ENCODE data around the gene PSD4. TPM values are rescaled to one million over a fixed set of nuclear protein-coding genes. Genes with fewer than 3 reads are reported as not detected.

PSD4 gene
- total and polyA plus RNA-seq, 4 experiments from 2014 or later = 11.9 to 101 (median 66.4) TPM

DNA sequence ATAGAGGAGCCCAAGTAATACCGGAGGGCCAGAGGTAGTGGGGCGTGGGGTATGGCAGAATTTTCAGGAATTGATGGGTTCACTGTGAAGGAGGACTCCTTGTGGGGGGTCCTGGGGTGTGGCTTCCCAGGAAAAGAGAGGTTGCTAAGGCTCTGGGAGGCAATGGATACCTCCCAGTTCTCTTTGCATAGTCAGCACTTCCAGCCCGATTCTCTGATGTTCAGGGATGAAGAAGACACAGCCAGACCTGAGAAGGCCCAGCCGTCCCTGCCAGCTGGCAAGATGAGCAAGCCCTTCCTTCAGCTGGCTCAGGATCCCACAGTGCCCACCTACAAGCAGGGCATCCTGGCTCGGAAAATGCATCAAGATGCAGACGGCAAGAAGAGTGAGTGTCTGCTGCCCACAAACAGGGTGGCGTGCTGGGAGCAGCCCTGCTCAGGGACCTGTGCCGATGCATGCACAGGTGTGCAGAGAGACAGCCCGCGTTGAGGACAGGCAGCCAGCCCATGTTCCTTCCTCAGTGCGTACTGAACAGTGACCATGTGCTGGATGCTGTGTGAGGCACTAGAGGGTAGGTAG lies 22.2 kb downstream of the PSD4 start:
- Mint-ChIP-seq H3K27ac (peak overlapping the region; percentile 11 to 89 (median 70)), H3K4me1 (peaks cover 6 to 39% (median 11%) of the 10 kb centered on the region in 4 donors), H3K4me3 (no peak overlapping the region), H3K36me3 (peaks cover 45 to 87% of the 10 kb centered on the region in 2 donors), H3K27me3 (no peaks in the 10 kb centered on the region), H3K9me3 (peaks cover 0 to 1% (median 0%) of the 10 kb centered on the region in 8 donors)
- Histone ChIP-seq H3K9me3 (ENCODE audit: control insufficient read depth in 1 of 2, low read length in 2 of 2) (no peaks in the 10 kb centered on the region), H3K36me3 (ENCODE audit: insufficient read depth, low read length) (peaks cover 86% of the 10 kb centered on the region), H3K27ac (ENCODE audit: low read depth, low read length) (no peak overlapping the region), H3K4me1 (ENCODE audit: insufficient read depth, low read length) (peaks cover 11% of the 10 kb centered on the region), H3K27me3 (ENCODE audit: insufficient read depth, low read length) (no peaks in the 10 kb centered on the region), H3K4me3 (ENCODE audit: low read length in 2 of 2) (no peak overlapping the region)
- no peak for DNase-seq
- intact Hi-C loops (cut with micrococcal nuclease) = no loop called here
- POLR2A ChIA-PET (ENCODE audit: partially characterized antibody) = interaction anchor here (1.0 to 1.8 kb wide), 3 partner anchors 13 to 20 kb away, joined by 3 to 12 read pairs (median 5); no protein-coding TSS in a partner anchor
- CTCF ChIA-PET (ENCODE audit: partially characterized antibody) = interaction anchor here (0.6 to 18.2 kb wide), 5 partner anchors 19 to 57 kb away, joined by 3 to 662 read pairs (median 6); partner anchors contain the start of gene PSD4

- Histone ChIP-seq H3K4me1 (ENCODE audit: insufficient read depth, low read length) (peaks cover 9% of the 10 kb centered on the region), H3K27me3 (ENCODE audit: insufficient read depth, low read length) (no peaks in the 10 kb centered on the region), H3K27ac (ENCODE audit: low read depth, low read length) (no peak overlapping the region), H3K36me3 (ENCODE audit: insufficient read depth, low read length) (peaks cover 89% of the 10 kb centered on the region), H3K9me3 (ENCODE audit: control insufficient read depth in 1 of 2, low read length in 2 of 2) (no peaks in the 10 kb centered on the region), H3K4me3 (ENCODE audit: low read length in 2 of 2) (no peak overlapping the region)
- DNase-seq = no peak
- H3K9me3 Mint-ChIP-seq = peaks cover 0 to 1% (median 0%) of the 10 kb centered on the region in 8 donors
- peaks cover 48 to 84% of the 10 kb centered on the region in 2 donors for H3K36me3 Mint-ChIP-seq
- H3K4me1 Mint-ChIP-seq = peaks cover 6 to 39% (median 11%) of the 10 kb centered on the region in 4 donors
- H3K27me3 Mint-ChIP-seq = no peaks in the 10 kb centered on the region
- intact Hi-C loops (cut with micrococcal nuclease) = no loop called here
- H3K27ac Mint-ChIP-seq = peak overlapping the region in 5 of 7 donors; percentile 39 to 78 (median 58)
- ChIA-PET CTCF (ENCODE audit: partially characterized antibody) (interaction anchor here (0.8 to 18.2 kb wide), 4 partner anchors 20 to 135 kb away, joined by 3 to 662 read pairs (median 120); partner anchors contain the start of gene PSD4), POLR2A (ENCODE audit: partially characterized antibody) (interaction anchor here (0.8 to 5.5 kb wide), 4 partner anchors 16 to 59 kb away, joined by 3 to 48 read pairs (median 8); no protein-coding TSS in a partner anchor)
- no peak overlapping the region for H3K4me3 Mint-ChIP-seq
Observed at GRCh38 chr2:113196839-113197238, 23.1 kb downstream of the PSD4 start.

DNA sequence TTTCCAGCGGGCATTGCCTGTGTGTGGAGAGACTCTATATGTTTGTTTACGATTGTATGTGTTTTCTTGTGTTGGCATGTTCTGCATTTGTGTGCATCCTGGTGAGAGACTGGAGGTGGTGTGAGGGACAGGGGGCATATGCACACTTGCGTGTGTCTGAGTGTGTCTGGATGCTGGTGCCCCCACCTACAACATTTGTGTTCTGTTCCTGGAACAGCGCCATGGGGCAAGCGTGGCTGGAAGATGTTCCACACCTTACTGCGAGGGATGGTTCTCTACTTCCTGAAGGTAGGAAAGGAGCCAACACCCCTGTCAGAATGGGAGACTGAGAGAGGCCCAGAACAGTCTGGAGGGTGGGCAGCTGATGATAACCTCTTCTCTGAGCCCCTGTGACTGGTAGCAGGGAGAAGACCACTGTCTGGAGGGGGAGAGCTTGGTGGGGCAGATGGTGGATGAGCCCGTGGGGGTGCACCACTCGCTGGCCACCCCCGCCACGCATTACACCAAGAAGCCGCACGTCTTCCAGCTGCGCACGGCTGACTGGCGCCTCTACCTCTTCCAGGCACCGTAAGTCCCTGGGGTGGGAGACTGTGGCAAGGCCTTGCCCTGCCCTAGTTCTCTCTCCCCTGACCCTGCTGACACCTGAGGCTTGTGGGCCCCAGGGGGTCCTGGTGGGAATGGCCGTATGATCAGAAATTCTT lies 23.7 kb downstream of the PSD4 start:
- H3K27ac Mint-ChIP-seq = peak overlapping the region in 5 of 7 donors; percentile 23 to 78 (median 61)
- no peak overlapping the region for H3K4me3 Mint-ChIP-seq
- intact Hi-C loops (cut with micrococcal nuclease) = loop anchor here (2.0 kb wide), 1 partner anchor 17 kb away; no protein-coding TSS in a partner anchor
- POLR2A ChIA-PET (ENCODE audit: partially characterized antibody) = interaction anchor here (0.8 to 9.8 kb wide), 4 partner anchors 22 to 59 kb away, joined by 3 to 88 read pairs (median 30); partner anchors contain the start of gene PSD4
- no peak for DNase-seq
- Histone ChIP-seq H3K4me1 (ENCODE audit: insufficient read depth, low read length) (peaks cover 9% of the 10 kb centered on the region), H3K9me3 (ENCODE audit: control insufficient read depth in 1 of 2, low read length in 2 of 2) (no peaks in the 10 kb centered on the region), H3K27me3 (ENCODE audit: insufficient read depth, low read length) (no peaks in the 10 kb centered on the region), H3K27ac (ENCODE audit: low read depth, low read length) (no peak overlapping the region), H3K36me3 (ENCODE audit: insufficient read depth, low read length) (peaks cover 83% of the 10 kb centered on the region), H3K4me3 (ENCODE audit: low read length in 2 of 2) (no peak overlapping the region)
- H3K27me3 Mint-ChIP-seq = no peaks in the 10 kb centered on the region
- CTCF ChIA-PET (ENCODE audit: partially characterized antibody) = interaction anchor here (1.1 to 18.2 kb wide), 9 partner anchors 7 to 193 kb away, joined by 3 to 662 read pairs (median 7); partner anchors contain the start of gene PSD4
- peaks cover 6 to 39% (median 11%) of the 10 kb centered on the region in 4 donors for H3K4me1 Mint-ChIP-seq
- H3K9me3 Mint-ChIP-seq = peaks cover 0 to 1% (median 0%) of the 10 kb centered on the region in 8 donors
- H3K36me3 Mint-ChIP-seq = peaks cover 46 to 81% of the 10 kb centered on the region in 2 donors

GRCh38 chr2:113198048-113198789 lies 24.4 kb downstream of the PSD4 start:
- ChIA-PET CTCF (ENCODE audit: partially characterized antibody) (interaction anchor here (1.0 to 18.2 kb wide), 19 partner anchors 8 to 192 kb away, joined by 3 to 662 read pairs (median 7); partner anchors contain the start of gene PSD4), POLR2A (ENCODE audit: partially characterized antibody) (interaction anchor here (1.0 to 9.8 kb wide), 10 partner anchors 14 to 193 kb away, joined by 3 to 88 read pairs (median 5); partner anchors contain the start of gene PSD4)
- H3K27me3 Mint-ChIP-seq = no peaks in the 10 kb centered on the region
- Histone ChIP-seq H3K27ac (ENCODE audit: low read depth, low read length) (no peak overlapping the region), H3K4me3 (ENCODE audit: low read length in 2 of 2) (no peak overlapping the region), H3K9me3 (ENCODE audit: control insufficient read depth in 1 of 2, low read length in 2 of 2) (no peaks in the 10 kb centered on the region), H3K27me3 (ENCODE audit: insufficient read depth, low read length) (no peaks in the 10 kb centered on the region), H3K36me3 (ENCODE audit: insufficient read depth, low read length) (peaks cover 76% of the 10 kb centered on the region), H3K4me1 (ENCODE audit: insufficient read depth, low read length) (peaks cover 9% of the 10 kb centered on the region)
- peaks cover 0 to 1% (median 0%) of the 10 kb centered on the region in 8 donors for H3K9me3 Mint-ChIP-seq
- H3K4me3 Mint-ChIP-seq = no peak overlapping the region
- intact Hi-C loops (cut with micrococcal nuclease) = loop anchor here (2.0 kb wide), 1 partner anchor 17 kb away; no protein-coding TSS in a partner anchor
- peak overlapping the region in 3 of 7 donors; percentile 35 to 70 (median 46) for H3K27ac Mint-ChIP-seq
- DNase-seq = no peak
- peaks cover 8 to 43% (median 11%) of the 10 kb centered on the region in 4 donors for H3K4me1 Mint-ChIP-seq
- peaks cover 41 to 81% of the 10 kb centered on the region in 2 donors for H3K36me3 Mint-ChIP-seq

DNA sequence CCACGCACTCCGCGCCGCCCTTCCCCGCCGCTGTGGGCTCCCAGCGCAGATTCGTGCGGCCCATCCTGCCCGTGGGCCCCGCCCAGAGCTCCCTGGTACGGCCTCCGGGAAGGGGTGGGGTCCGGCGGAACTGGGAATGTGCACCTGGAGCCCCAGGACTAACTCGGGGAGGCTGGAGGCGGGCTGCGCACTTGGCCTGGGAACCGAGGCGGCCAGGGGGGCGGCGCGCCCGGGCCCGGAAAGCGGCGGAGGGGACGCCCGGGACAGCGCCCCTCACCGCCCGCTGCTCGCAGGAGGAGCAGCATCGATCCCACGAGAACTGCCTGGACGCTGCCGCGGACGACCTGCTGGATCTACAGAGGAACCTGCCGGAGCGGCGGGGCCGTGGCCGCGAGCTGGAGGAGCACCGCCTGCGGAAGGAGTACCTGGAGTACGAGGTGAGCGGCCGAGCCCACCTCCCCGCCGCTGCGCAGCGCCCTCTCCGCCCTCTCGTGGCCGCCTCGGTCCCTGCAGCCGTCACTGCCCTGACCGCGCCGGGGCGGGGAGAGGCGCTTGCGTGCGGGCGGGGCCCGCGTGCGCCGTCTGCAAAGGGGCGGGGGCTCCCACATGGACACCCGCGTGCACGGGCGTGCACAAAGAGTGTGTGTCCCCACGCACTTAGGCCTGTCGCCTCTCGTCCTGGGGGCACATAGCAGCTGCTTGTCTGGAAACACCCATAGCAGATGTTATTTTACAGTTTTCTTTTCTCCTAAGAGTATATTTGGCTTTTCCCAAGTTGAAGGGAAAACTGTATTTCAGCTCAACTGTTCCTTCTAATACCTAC lies 25.2 kb downstream of the PSD4 start:
- Mint-ChIP-seq H3K36me3 (peaks cover 34 to 79% of the 10 kb centered on the region in 2 donors), H3K27me3 (no peaks in the 10 kb centered on the region), H3K9me3 (peaks cover 0 to 1% (median 0%) of the 10 kb centered on the region in 8 donors), H3K27ac (peak overlapping the region in 2 of 7 donors; percentile 10 to 60), H3K4me1 (peaks cover 9 to 42% (median 12%) of the 10 kb centered on the region in 4 donors), H3K4me3 (no peak overlapping the region)
- H3K27ac ChIP-seq (ENCODE audit: low read depth, low read length) = no peak overlapping the region
- no peaks in the 10 kb centered on the region for H3K9me3 ChIP-seq (ENCODE audit: control insufficient read depth in 1 of 2, low read length in 2 of 2)
- H3K4me1 ChIP-seq (ENCODE audit: insufficient read depth, low read length) = peaks cover 10% of the 10 kb centered on the region
- POLR2A ChIA-PET (ENCODE audit: partially characterized antibody) = interaction anchor here (0.7 to 9.8 kb wide), 11 partner anchors 15 to 192 kb away, joined by 3 to 88 read pairs (median 5); partner anchors contain the start of gene PSD4
- H3K4me3 ChIP-seq (ENCODE audit: low read length in 2 of 2) = no peak overlapping the region
- CTCF ChIA-PET (ENCODE audit: partially characterized antibody) = interaction anchor here (0.7 to 18.2 kb wide), 26 partner anchors 9 to 191 kb away, joined by 3 to 662 read pairs (median 4); partner anchors contain the start of gene PSD4
- peaks cover 68% of the 10 kb centered on the region for H3K36me3 ChIP-seq (ENCODE audit: insufficient read depth, low read length)
- H3K27me3 ChIP-seq (ENCODE audit: insufficient read depth, low read length) = no peaks in the 10 kb centered on the region
- peak; percentile 42 to 70 (median 58) for DNase-seq
- intact Hi-C loops (cut with micrococcal nuclease) = loop anchor here (1.0 to 2.0 kb wide), 4 partner anchors 18 to 61 kb away; partner anchors contain the start of gene PSD4

- peak overlapping the region in 5 of 7 donors; percentile 10 to 87 (median 60) for H3K27ac Mint-ChIP-seq
- peaks cover 29 to 67% of the 10 kb centered on the region in 2 donors for H3K36me3 Mint-ChIP-seq
- Histone ChIP-seq H3K27ac (ENCODE audit: low read depth, low read length) (no peak overlapping the region), H3K27me3 (ENCODE audit: insufficient read depth, low read length) (no peaks in the 10 kb centered on the region), H3K4me1 (ENCODE audit: insufficient read depth, low read length) (peaks cover 18% of the 10 kb centered on the region), H3K36me3 (ENCODE audit: insufficient read depth, low read length) (peaks cover 58% of the 10 kb centered on the region), H3K4me3 (ENCODE audit: low read length in 2 of 2) (no peak overlapping the region), H3K9me3 (ENCODE audit: control insufficient read depth in 1 of 2, low read length in 2 of 2) (no peaks in the 10 kb centered on the region)
- H3K9me3 Mint-ChIP-seq = peaks cover 0 to 1% (median 0%) of the 10 kb centered on the region in 8 donors
- DNase-seq = no peak
- no peak overlapping the region for H3K4me3 Mint-ChIP-seq
- intact Hi-C loops (cut with micrococcal nuclease) = loop anchor here (5.0 kb wide), 2 partner anchors 118 to 192 kb away; no protein-coding TSS in a partner anchor
- CTCF ChIA-PET (ENCODE audit: partially characterized antibody) = interaction anchor here (0.8 to 18.2 kb wide), 12 partner anchors 13 to 190 kb away, joined by 3 to 662 read pairs (median 7); partner anchors contain the start of gene PSD4
- POLR2A ChIA-PET (ENCODE audit: partially characterized antibody) = interaction anchor here (2.8 to 9.8 kb wide), 3 partner anchors 26 to 62 kb away, joined by 10 to 88 read pairs (median 48); partner anchors contain the start of gene PSD4
- no peaks in the 10 kb centered on the region for H3K27me3 Mint-ChIP-seq
- H3K4me1 Mint-ChIP-seq = peaks cover 14 to 38% (median 18%) of the 10 kb centered on the region in 4 donors
Observed at GRCh38 chr2:113200236-113200635, 26.5 kb downstream of the PSD4 start.

All from CD4-positive, alpha-beta memory T cell (primary cell).